ENCODE data around the gene RSPH3. TPM values are rescaled to one million over a fixed set of nuclear protein-coding genes. Genes with fewer than 3 reads are reported as not detected.

The RSPH3 gene
- total and polyA plus RNA-seq, 3 experiments from 2014 or later: 3.3 to 4.4 (median 4.2) TPM

DNA sequence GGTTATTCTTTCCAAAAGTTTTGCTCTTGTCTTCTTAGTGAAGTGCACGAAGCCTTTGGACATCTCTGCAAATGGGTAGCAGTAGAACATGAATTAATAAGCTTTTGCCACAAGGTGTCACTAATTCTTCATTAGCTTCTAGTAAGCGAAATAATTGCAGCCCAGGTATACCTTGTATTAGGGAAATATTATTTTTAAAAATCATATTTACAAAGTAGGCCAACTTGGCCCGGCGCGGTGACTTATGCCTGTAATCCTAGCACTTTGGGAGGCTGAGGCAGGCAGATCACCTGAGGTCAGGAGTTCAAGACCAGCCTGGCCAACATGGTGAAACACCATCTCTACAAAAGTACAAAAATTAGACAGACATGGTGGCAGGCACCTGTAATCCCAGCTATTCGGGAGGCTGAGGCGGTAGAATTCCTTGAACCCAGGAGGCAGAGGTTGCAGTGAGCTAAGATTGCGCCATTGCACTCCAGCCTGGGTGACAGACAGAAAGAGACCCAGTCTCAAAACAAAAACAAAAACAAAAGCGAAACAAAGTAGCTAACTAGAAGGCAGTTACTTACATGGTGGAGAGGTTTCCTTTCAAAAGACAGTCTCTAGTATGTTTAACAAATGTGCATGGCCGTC, 8.8 kb upstream of the RSPH3 start:
- H3K4me3 ChIP-seq (ENCODE audit: low read length): peak overlapping the region; percentile 44
- Mint-ChIP-seq H3K27me3 (no peaks in the 10 kb centered on the region), H3K4me1 (peaks cover 35 to 50% (median 50%) of the 10 kb centered on the region in 3 donors), H3K27ac (peak overlapping the region; percentile 49 to 92 (median 84)), H3K36me3 (peaks cover 0 to 12% (median 1%) of the 10 kb centered on the region in 3 donors), H3K9me3 (no peaks in the 10 kb centered on the region), H3K4me3 (peak overlapping the region; percentile 47 to 92 (median 81))
- POLR2A ChIA-PET: interaction anchor here (0.6 to 2.5 kb wide), 16 partner anchors 8 to 286 kb away, joined by 3 to 19 read pairs (median 6); partner anchors contain the start of gene TAGAP
- peak in 3 of 5 donors; percentile 48 to 53 (median 48) for DNase-seq
- no peaks in the 10 kb centered on the region for H3K36me3 ChIP-seq (ENCODE audit: insufficient read depth, low read length)
- H3K27me3 ChIP-seq (ENCODE audit: insufficient read depth, low read length, poor library complexity, severe bottlenecking): no peaks in the 10 kb centered on the region
- H3K27ac ChIP-seq (ENCODE audit: low read depth, low read length): no peak overlapping the region
- H3K9me3 ChIP-seq (ENCODE audit: low read length): no peaks in the 10 kb centered on the region
- H3K4me1 ChIP-seq (ENCODE audit: insufficient read depth, low read length): peaks cover 20% of the 10 kb centered on the region
- CTCF ChIA-PET: interaction anchor here (0.7 to 19.2 kb wide), 31 partner anchors 9 to 335 kb away, joined by 3 to 261 read pairs (median 4); partner anchors contain the start of genes RSPH3 and TAGAP

DNA sequence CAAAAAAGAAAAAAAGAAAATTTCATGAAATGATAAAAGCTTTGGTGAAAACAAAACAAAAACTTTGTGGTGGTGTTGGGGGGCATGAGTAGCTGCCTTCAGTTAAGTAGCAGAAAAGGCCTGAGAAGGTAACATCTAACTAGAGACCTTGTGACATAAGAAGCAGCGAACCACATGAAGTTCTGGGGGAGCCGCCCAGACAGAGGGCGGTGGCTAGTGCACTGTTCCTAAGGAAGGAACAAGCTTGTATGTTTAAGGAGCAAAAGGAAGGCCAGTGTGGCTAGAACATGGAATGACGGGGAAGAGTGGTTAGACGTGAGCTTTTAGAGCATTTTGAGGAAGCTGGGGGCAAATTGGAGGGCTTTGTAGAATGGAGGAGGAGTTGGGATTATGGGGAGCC, 7.5 kb upstream of the RSPH3 start:
- POLR2A ChIA-PET: interaction anchor here (0.7 to 2.2 kb wide), 3 partner anchors 35 to 124 kb away, joined by 3 to 19 read pairs (median 3); no protein-coding TSS in a partner anchor
- CTCF ChIA-PET: interaction anchor here (1.1 to 19.2 kb wide), 6 partner anchors 11 to 303 kb away, joined by 6 to 261 read pairs (median 28); no protein-coding TSS in a partner anchor
- Histone ChIP-seq H3K9me3 (ENCODE audit: low read length) (no peaks in the 10 kb centered on the region), H3K27me3 (ENCODE audit: insufficient read depth, low read length, poor library complexity, severe bottlenecking) (no peaks in the 10 kb centered on the region), H3K4me1 (ENCODE audit: insufficient read depth, low read length) (peaks cover 15% of the 10 kb centered on the region), H3K36me3 (ENCODE audit: insufficient read depth, low read length) (no peaks in the 10 kb centered on the region), H3K27ac (ENCODE audit: low read depth, low read length) (no peak overlapping the region), H3K4me3 (ENCODE audit: low read length) (no peak overlapping the region)
- H3K4me1 Mint-ChIP-seq: peaks cover 29 to 44% (median 40%) of the 10 kb centered on the region in 3 donors
- H3K27me3 Mint-ChIP-seq: no peaks in the 10 kb centered on the region
- H3K36me3 Mint-ChIP-seq: peaks cover 0 to 12% (median 1%) of the 10 kb centered on the region in 3 donors
- peak overlapping the region in 2 of 7 donors; percentile 49 to 78 for H3K4me3 Mint-ChIP-seq
- H3K27ac Mint-ChIP-seq: peak overlapping the region in 2 of 8 donors; percentile 51 to 77
- no peaks in the 10 kb centered on the region for H3K9me3 Mint-ChIP-seq
- no peak for DNase-seq

DNA sequence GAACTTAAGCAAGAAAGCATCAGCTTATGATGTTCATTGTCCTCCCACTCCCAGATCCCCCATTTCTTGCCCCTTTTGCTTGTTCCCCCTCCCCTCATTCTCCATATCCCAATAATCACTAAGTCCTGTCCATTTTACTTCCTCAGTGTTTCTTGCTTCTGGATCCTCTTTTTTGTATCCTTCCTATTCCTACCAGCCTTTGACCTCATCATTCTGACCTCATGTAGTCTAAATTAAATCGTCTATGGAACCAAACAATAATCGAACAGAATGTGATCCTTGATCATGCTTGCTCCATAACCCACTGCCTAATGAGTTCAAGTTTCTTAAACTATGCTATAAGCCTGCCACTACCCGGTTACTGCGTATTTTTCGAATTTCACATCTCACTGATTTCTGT, 5.4 kb upstream of the RSPH3 start:
- CTCF ChIA-PET: interaction anchor here (1.3 to 19.2 kb wide), 3 partner anchors 36 to 126 kb away, joined by 3 to 261 read pairs (median 248); no protein-coding TSS in a partner anchor
- Mint-ChIP-seq H3K27ac (no peak overlapping the region), H3K36me3 (peaks cover 0 to 7% (median 2%) of the 10 kb centered on the region in 3 donors), H3K4me1 (peaks cover 28 to 40% (median 38%) of the 10 kb centered on the region in 3 donors), H3K9me3 (no peaks in the 10 kb centered on the region), H3K27me3 (no peaks in the 10 kb centered on the region), H3K4me3 (no peak overlapping the region)
- POLR2A ChIA-PET: interaction anchor here (0.6 kb wide), 1 partner anchor 99 kb away, joined by 4 read pairs; no protein-coding TSS in a partner anchor
- Histone ChIP-seq H3K4me1 (ENCODE audit: insufficient read depth, low read length) (peaks cover 23% of the 10 kb centered on the region), H3K36me3 (ENCODE audit: insufficient read depth, low read length) (no peaks in the 10 kb centered on the region), H3K4me3 (ENCODE audit: low read length) (no peak overlapping the region), H3K9me3 (ENCODE audit: low read length) (no peaks in the 10 kb centered on the region), H3K27ac (ENCODE audit: low read depth, low read length) (no peak overlapping the region), H3K27me3 (ENCODE audit: insufficient read depth, low read length, poor library complexity, severe bottlenecking) (no peaks in the 10 kb centered on the region)
- no peak for DNase-seq

DNA sequence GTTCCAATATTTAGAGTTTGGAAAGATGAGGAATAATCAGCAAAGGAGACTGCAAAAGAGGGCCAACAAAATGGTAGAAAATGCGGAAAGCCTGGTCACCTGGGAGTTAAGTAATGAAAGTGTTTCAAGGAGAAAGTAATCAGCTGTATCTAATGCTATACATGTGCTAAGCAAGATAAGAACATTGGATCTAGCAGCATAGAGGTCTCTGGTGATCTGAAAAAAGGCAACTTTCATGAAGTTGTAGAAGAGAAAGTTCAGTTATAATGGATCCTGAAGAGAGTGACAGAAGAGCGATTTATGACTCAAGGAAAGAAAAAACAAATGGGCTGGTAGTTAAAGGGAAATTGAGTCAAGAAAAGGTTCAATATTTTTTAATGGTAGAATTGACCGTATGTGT, 4.6 kb upstream of the RSPH3 start:
- no peak for DNase-seq
- ChIA-PET CTCF (interaction anchor here (1.2 to 19.2 kb wide), 3 partner anchors 101 to 127 kb away, joined by 5 to 261 read pairs (median 248); no protein-coding TSS in a partner anchor), POLR2A (no interaction called here)
- Mint-ChIP-seq H3K27ac (peak overlapping the region in 1 of 8 donors; percentile 40), H3K9me3 (no peaks in the 10 kb centered on the region), H3K4me1 (peaks cover 27 to 36% (median 35%) of the 10 kb centered on the region in 3 donors), H3K4me3 (peak overlapping the region in 1 of 7 donors; percentile 6), H3K36me3 (peaks cover 0 to 7% (median 5%) of the 10 kb centered on the region in 3 donors), H3K27me3 (no peaks in the 10 kb centered on the region)
- H3K9me3 ChIP-seq (ENCODE audit: low read length): no peaks in the 10 kb centered on the region
- H3K27me3 ChIP-seq (ENCODE audit: insufficient read depth, low read length, poor library complexity, severe bottlenecking): no peaks in the 10 kb centered on the region
- H3K27ac ChIP-seq (ENCODE audit: low read depth, low read length): no peak overlapping the region
- H3K4me1 ChIP-seq (ENCODE audit: insufficient read depth, low read length): peaks cover 23% of the 10 kb centered on the region
- H3K36me3 ChIP-seq (ENCODE audit: insufficient read depth, low read length): no peaks in the 10 kb centered on the region
- no peak overlapping the region for H3K4me3 ChIP-seq (ENCODE audit: low read length)

DNA sequence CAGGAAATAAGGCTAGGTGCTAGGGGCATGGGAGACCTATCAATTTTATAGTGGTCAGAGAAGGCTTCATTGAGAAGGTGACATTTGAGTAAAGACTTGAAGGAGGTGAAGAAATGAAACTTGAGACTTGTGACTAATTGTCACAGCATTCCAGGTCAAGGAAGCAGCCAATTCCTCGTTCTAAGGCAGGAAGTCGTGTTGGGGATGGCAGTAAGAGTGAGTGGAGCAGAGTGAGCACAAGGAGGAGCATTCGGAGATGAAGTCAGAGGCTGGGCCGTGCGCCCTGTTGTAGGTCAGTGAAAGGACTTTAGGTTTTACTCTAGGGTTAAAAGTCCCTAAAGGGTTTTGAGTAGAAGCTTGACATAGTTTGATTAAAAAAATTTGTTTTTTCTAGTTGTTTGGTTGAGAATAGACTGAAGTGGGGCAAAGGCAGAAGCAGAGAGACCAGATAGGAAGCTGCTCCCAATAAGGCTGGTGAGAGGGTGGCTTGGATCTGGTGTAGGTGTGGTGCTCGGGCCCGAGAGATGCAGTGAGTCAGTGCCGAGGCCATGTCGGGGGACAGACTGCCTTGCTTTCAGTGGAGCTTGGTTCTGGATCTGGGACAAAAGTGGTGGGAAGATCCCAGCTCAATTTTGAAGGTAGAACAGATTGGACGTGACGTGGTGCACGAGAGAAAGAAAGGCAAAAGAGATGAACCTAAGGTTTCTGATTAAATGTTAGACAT, 2.6 kb upstream of the RSPH3 start:
- no peaks in the 10 kb centered on the region for H3K9me3 Mint-ChIP-seq
- Histone ChIP-seq H3K36me3 (ENCODE audit: insufficient read depth, low read length) (no peaks in the 10 kb centered on the region), H3K4me3 (ENCODE audit: low read length) (no peak overlapping the region), H3K27me3 (ENCODE audit: insufficient read depth, low read length, poor library complexity, severe bottlenecking) (no peaks in the 10 kb centered on the region), H3K27ac (ENCODE audit: low read depth, low read length) (no peak overlapping the region), H3K4me1 (ENCODE audit: insufficient read depth, low read length) (peaks cover 17% of the 10 kb centered on the region), H3K9me3 (ENCODE audit: low read length) (no peaks in the 10 kb centered on the region)
- H3K27me3 Mint-ChIP-seq: no peaks in the 10 kb centered on the region
- no peak for DNase-seq
- peaks cover 27 to 30% (median 30%) of the 10 kb centered on the region in 3 donors for H3K4me1 Mint-ChIP-seq
- H3K4me3 Mint-ChIP-seq: peak overlapping the region in 1 of 7 donors; percentile 5
- peaks cover 0 to 12% (median 7%) of the 10 kb centered on the region in 3 donors for H3K36me3 Mint-ChIP-seq
- peak overlapping the region in 2 of 8 donors; percentile 3 to 24 for H3K27ac Mint-ChIP-seq
- ChIA-PET POLR2A (interaction anchor here (0.7 kb wide), 1 partner anchor 51 kb away, joined by 6 read pairs; no protein-coding TSS in a partner anchor), CTCF (interaction anchor here (0.6 to 19.2 kb wide), 4 partner anchors 40 to 129 kb away, joined by 3 to 261 read pairs (median 126); no protein-coding TSS in a partner anchor)

DNA sequence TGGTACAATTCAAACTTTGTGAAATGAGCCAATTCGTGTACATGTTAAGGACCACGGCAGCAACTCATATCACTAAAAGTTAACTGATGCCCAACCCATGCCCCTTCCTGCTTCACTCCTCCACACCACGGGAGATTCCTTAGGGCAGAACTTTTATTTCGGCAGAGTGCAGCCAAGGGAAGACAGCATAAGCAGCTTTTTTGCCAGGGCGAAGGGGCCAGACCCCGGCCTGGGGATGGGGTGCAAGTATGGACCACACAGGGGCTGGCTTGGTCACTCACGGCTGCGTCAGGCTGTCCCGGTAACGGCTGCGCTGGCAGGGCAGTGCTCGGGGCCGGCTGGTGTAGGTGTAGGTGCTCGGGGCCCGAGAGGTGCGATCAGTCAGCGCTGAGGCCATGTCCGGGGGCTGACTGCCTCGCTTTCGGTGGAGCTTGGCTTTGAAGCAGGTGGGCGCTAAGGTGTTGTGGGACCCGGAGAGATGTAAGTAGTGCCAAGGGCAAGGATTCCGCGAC, 792 bp downstream of the RSPH3 start:
- POLR2A ChIA-PET: interaction anchor here (0.8 to 1.0 kb wide), 2 partner anchors 64 to 130 kb away, joined by 3 to 5 read pairs; no protein-coding TSS in a partner anchor
- H3K4me3 ChIP-seq (ENCODE audit: low read length): peak overlapping the region; percentile 95
- peak overlapping the region; percentile 86 for H3K27ac ChIP-seq (ENCODE audit: low read depth, low read length)
- peaks cover 21% of the 10 kb centered on the region for H3K4me1 ChIP-seq (ENCODE audit: insufficient read depth, low read length)
- DNase-seq: no peak
- Mint-ChIP-seq H3K36me3 (peaks cover 0 to 11% (median 5%) of the 10 kb centered on the region in 3 donors), H3K27ac (peak overlapping the region; percentile 83 to 98 (median 93)), H3K4me3 (peak overlapping the region; percentile 96 to 99 (median 98)), H3K9me3 (no peaks in the 10 kb centered on the region), H3K27me3 (no peaks in the 10 kb centered on the region), H3K4me1 (peaks cover 31 to 49% (median 36%) of the 10 kb centered on the region in 3 donors)
- H3K27me3 ChIP-seq (ENCODE audit: insufficient read depth, low read length, poor library complexity, severe bottlenecking): no peaks in the 10 kb centered on the region
- no peaks in the 10 kb centered on the region for H3K36me3 ChIP-seq (ENCODE audit: insufficient read depth, low read length)
- no peaks in the 10 kb centered on the region for H3K9me3 ChIP-seq (ENCODE audit: low read length)
- CTCF ChIA-PET: interaction anchor here (0.5 to 14.7 kb wide), 10 partner anchors 8 to 1872 kb away, joined by 3 to 261 read pairs (median 6); partner anchors contain the start of gene EZR

DNA sequence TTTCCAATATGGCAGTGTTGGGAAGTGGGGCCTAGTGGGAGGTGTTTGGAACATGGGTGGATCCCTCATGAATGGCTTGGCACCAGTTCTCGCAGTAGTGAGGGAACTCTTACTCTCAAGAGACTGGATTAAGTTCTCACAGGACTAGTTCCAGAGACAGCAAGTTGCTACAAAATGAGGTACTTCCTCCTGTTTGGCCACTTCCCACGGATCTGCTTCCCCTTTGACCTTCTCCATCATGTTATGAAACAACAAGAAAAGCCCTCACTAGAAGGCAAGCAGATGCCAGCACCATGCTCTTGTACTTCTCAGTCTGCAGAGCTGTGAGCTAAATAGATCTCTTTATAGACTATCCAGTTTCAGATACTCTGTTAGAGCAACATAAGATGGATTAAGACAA, 3.1 kb downstream of the RSPH3 start:
- Histone ChIP-seq H3K27ac (ENCODE audit: low read depth, low read length) (no peak overlapping the region), H3K36me3 (ENCODE audit: insufficient read depth, low read length) (no peaks in the 10 kb centered on the region), H3K27me3 (ENCODE audit: insufficient read depth, low read length, poor library complexity, severe bottlenecking) (no peaks in the 10 kb centered on the region), H3K4me3 (ENCODE audit: low read length) (no peak overlapping the region), H3K4me1 (ENCODE audit: insufficient read depth, low read length) (peaks cover 21% of the 10 kb centered on the region), H3K9me3 (ENCODE audit: low read length) (no peaks in the 10 kb centered on the region)
- H3K27me3 Mint-ChIP-seq: no peaks in the 10 kb centered on the region
- peak overlapping the region in 2 of 7 donors; percentile 2 to 46 for H3K4me3 Mint-ChIP-seq
- no peak for DNase-seq
- ChIA-PET POLR2A (no interaction called here), CTCF (interaction anchor here (0.6 kb wide), 1 partner anchor 12 kb away, joined by 3 read pairs; no protein-coding TSS in a partner anchor)
- H3K9me3 Mint-ChIP-seq: no peaks in the 10 kb centered on the region
- H3K4me1 Mint-ChIP-seq: peaks cover 25 to 60% (median 35%) of the 10 kb centered on the region in 3 donors
- H3K36me3 Mint-ChIP-seq: peaks cover 0 to 11% (median 0%) of the 10 kb centered on the region in 3 donors
- no peak overlapping the region for H3K27ac Mint-ChIP-seq
